IPS DF 6.9 (cell line): ENCODE measurements around the gene RDH14.

ENCODE experiments used
- DNase-seq: peaks from one replicate; pipeline ENCODE4 v3.0.0-alpha.2; 2013; ENCODE audit warnings: low read depth, low spot score
- H3K27ac ChIP-seq: one replicate; pipeline ENCODE4 v1.5.1; 2013; ENCODE audit warnings: low read length, control low read depth
- H3K27me3 ChIP-seq: 2 replicates; pipeline ENCODE4 v1.6.1; 2013; ENCODE audit warnings: mild to moderate bottlenecking, low read length; ENCODE audit not compliant: control insufficient read depth, insufficient read depth
- H3K36me3 ChIP-seq: 2 replicates; pipeline ENCODE4 v1.6.1; 2013; ENCODE audit warnings: low read length; ENCODE audit not compliant: control insufficient read depth, insufficient read depth
- H3K4me1 ChIP-seq: 2 replicates; pipeline ENCODE4 v1.6.1; 2013; ENCODE audit warnings: low read length; ENCODE audit not compliant: control insufficient read depth, insufficient read depth
- H3K4me3 ChIP-seq: 2 replicates; pipeline ENCODE4 v1.5.1; 2013; ENCODE audit warnings: mild to moderate bottlenecking, low read length
- H3K9me3 ChIP-seq: 2 replicates; pipeline ENCODE4 v1.6.1; 2013; ENCODE audit warnings: low read length, inconsistent platforms; ENCODE audit not compliant: control insufficient read depth, insufficient read depth
- WGBS: extraction: QIAGEN DNeasy Blood & Tissue Kit; methylation state at CpG from one replicate; pipeline ENCODE4 v1.1.7; 2013; ENCODE audit warnings: mixed read lengths, missing lambda C conversion rate; ENCODE audit not compliant: insufficient read length, insufficient coverage; 5-methylcytosine and 5-hydroxymethylcytosine counted together

RDH14 gene, protein sequence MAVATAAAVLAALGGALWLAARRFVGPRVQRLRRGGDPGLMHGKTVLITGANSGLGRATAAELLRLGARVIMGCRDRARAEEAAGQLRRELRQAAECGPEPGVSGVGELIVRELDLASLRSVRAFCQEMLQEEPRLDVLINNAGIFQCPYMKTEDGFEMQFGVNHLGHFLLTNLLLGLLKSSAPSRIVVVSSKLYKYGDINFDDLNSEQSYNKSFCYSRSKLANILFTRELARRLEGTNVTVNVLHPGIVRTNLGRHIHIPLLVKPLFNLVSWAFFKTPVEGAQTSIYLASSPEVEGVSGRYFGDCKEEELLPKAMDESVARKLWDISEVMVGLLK

DNA sequence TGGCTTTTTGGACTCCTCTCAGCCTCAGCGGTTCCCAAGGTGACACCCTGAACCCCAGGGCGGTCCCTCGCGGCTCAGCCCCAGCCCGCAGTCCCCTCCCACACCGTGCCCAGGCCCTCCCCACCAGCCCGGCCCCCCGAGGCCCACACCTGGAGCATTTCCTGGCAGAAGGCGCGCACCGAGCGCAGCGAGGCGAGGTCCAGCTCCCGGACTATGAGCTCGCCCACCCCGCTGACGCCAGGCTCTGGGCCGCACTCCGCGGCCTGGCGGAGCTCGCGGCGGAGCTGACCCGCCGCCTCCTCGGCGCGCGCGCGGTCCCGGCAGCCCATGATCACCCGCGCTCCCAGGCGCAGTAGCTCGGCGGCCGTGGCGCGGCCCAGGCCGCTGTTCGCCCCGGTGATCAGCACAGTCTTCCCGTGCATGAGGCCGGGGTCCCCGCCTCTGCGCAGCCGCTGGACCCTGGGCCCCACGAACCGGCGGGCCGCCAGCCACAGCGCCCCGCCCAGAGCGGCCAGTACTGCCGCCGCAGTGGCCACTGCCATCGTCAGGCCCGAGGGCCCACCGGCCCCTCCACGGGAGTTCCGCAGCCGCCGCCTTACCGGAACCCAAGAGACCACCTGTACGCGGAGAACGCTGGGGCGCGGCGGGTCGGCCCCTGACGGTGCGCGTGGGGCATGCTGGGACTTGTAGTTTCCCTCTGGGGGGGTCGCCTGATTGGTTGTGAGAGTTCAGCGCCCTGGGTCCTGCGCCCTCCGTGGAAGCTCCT lies at the start of gene RDH14:
RDH14 (minus strand) TSS at position 623 of the 766 bp plus-strand sequence; CDS start at position 542, 81 bp downstream.
- Histone ChIP-seq H3K27me3 (no peaks in the 10 kb centered on the region), H3K4me1 (no peaks in the 10 kb centered on the region), H3K9me3 (no peaks in the 10 kb centered on the region), H3K36me3 (no peaks in the 10 kb centered on the region; the same call in 1 of the 2 replicates), H3K27ac (no peak within 1 kb of the TSS), H3K4me3 (peak within 1 kb of the TSS; percentile 89)
- no CpG with 5 or more reads among the region's 81 CpGs for WGBS
- peak; percentile 85 for DNase-seq

DNA sequence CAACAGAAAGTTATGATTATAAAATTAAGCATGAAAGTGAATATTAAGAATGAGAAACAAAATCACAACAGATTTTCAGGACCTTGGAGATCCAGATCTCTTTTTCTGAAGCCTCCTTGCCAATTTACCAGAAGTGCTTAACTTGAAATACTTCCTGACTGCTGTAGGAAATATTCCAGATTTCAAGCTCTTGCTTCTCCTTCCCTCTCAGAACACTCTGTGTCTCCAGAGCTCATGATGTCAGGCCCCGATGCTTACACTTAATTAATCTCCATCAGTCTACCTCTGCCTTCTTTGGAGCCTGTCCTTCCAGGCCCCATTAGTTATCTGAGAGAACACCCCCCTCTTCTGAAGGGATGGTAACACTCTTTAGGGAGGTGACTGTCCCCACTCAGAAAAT lies 49.6 kb upstream of the RDH14 start:
- Histone ChIP-seq H3K9me3 (no peaks in the 10 kb centered on the region), H3K4me1 (no peaks in the 10 kb centered on the region; the same call in 1 of the 2 replicates), H3K4me3 (no peak overlapping the region), H3K27me3 (no peaks in the 10 kb centered on the region), H3K27ac (no peak overlapping the region), H3K36me3 (no peaks in the 10 kb centered on the region)
- no peak for DNase-seq
- WGBS: no CpG with 5 or more reads among the region's 1 CpG

DNA sequence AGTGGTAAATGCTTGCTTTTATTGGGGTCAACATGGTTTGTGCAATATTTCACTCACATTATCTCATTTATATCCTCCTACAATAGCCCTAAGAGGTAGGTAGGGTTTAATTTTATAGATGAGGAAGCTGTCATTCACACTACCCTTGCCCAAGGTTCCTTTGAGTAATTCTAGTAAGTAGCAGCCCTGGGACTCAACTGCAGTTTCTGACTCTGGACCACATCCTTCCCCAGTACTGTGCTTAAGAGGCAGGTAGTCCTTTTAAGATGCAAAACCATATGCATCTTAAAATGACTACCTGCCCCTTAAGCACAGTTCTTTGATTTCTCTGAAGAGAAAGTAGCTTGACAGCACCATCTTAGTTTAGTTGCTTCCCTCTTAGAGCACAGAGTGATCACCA lies 44.7 kb upstream of the RDH14 start:
- DNase-seq: no peak
- Histone ChIP-seq H3K4me3 (no peak overlapping the region), H3K27me3 (no peaks in the 10 kb centered on the region), H3K36me3 (no peaks in the 10 kb centered on the region), H3K4me1 (no peaks in the 10 kb centered on the region; the same call in 1 of the 2 replicates), H3K9me3 (no peaks in the 10 kb centered on the region), H3K27ac (no peak overlapping the region)

DNA sequence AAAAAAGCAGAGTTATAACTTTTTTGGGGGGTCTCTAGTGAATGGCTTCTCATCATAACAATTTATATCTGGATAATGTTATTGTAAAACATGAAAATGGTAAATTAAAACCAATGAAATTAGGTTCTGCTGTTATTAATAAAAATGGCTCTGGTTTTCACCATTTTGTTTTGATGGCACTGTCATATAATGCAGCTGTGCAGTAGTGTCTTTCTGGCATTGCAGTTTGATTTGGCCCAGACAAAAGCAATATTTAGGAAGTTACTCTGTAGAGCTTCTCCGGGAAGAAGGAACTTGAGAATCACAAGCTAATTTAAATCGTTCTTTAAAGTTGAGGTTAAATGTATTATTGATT lies 44.1 kb upstream of the RDH14 start:
- WGBS: 100% methylated on average over 1 of the region's 2 CpGs
- Histone ChIP-seq H3K36me3 (no peaks in the 10 kb centered on the region), H3K27ac (no peak overlapping the region), H3K9me3 (no peaks in the 10 kb centered on the region), H3K4me1 (no peaks in the 10 kb centered on the region; the same call in 1 of the 2 replicates), H3K27me3 (no peaks in the 10 kb centered on the region), H3K4me3 (no peak overlapping the region)
- no peak for DNase-seq

DNA sequence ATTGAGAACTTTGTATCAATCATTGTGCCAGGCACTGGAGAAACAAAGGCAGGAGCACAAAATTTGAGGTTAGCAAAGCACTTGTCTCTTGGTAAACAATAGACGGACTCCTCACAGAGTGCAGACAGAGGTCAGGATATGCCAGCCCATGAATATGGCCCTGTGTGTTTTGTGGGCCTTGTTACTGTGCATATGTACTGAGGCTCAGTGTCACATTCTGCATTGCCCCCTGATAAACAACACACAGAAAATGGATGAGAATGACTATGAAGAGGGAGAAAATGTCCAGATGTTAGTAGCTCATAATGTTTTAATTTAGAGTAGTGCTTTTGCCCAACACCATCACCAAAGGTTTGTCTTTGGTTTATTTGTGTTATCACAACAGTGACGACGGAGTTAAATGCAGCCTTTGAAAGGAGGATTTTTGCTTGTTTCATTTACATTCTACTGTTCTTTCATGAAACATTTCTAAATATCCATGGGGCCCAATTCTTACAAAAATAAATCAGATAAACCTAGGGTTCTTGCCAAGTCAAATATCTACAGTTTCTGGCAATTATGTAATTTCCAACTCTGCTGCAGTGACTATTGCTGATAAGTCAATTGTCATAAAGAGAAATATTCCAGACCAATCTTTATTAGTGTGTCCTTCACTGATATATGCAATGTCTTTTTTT lies 43.5 kb upstream of the RDH14 start:
- DNase-seq: no peak
- no peaks in the 10 kb centered on the region; the same call in 1 of the 2 replicates for H3K4me1 ChIP-seq
- no peaks in the 10 kb centered on the region for H3K27me3 ChIP-seq
- no peak overlapping the region for H3K27ac ChIP-seq
- H3K4me3 ChIP-seq: no peak overlapping the region
- WGBS: no CpG with 5 or more reads among the region's 3 CpGs
- no peaks in the 10 kb centered on the region for H3K9me3 ChIP-seq
- H3K36me3 ChIP-seq: no peaks in the 10 kb centered on the region

DNA sequence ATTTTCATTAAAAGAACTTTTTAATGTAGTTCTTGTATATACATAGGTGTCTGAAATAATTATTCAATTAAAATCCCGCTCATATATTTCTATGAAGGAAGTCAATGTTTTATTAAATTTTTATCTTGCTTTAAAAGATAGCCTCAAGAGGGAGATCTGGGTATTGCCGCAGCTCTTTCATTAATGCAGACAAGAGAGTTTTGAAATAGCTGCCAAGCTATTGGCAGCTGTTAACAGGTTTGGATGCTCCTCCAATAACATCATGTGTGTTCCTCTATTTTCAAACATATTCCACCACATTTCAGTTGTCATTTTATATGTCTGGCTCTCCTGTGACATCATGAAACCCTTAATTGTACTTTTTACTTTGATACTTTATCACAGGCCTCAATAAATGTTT lies 41.8 kb upstream of the RDH14 start:
- no CpG with 5 or more reads among the region's 2 CpGs for WGBS
- Histone ChIP-seq H3K36me3 (no peaks in the 10 kb centered on the region), H3K4me1 (no peaks in the 10 kb centered on the region), H3K27me3 (no peaks in the 10 kb centered on the region), H3K9me3 (no peaks in the 10 kb centered on the region), H3K4me3 (no peak overlapping the region), H3K27ac (no peak overlapping the region)
- no peak for DNase-seq

DNA sequence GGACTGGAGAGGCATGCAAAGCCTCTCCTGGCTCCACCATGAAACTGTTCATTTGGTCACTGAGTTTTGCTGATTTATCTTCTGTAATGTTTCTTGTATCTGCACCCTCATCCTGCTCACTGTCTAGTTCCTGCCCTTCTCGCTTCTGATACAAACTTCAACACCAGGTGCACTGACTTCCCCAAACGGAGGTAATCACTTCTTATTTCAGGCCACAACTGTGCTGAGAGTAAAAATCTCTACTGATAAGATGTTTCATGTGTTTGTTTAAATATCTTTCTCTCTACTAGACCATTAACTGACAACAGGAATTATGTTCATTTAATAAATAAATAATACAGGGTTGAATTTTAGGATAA lies 39.8 kb upstream of the RDH14 start:
- no CpG with 5 or more reads among the region's 2 CpGs for WGBS
- H3K4me3 ChIP-seq: no peak overlapping the region
- H3K27ac ChIP-seq: no peak overlapping the region

DNA sequence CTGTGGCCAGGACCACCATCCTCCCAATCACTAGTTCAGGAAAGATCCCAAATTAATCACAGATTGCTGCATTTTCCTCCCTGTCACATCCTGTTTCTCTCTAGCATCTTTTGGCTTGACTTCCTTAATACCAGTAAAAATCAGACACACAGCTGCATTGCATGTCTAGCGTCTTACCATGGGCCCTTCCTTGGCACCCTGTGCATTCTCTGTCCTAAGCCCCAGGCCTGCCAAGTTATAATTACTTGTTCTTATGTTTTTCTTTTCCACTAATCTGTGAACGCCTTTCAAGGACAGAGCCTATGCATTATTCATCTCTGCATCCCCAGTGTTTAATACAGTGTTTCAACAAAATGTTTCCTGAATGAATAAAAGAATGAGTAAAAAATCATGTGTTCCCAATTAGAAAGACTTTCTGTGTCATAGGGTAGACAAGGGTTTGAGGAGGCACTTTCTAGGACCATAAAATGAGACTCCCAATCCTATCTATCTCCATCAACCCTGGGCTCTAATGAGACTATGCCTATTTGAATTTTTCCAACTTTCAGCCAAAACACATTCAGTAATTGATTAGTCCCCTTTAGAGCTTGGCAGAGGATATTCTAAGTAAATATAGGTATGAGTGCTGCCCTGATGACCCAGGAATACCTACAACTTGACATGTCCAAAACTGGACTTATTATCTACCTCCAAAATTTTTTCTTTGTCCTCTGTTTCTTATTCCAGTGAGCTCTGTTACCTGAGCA lies 39.2 kb upstream of the RDH14 start:
- no peaks in the 10 kb centered on the region for H3K36me3 ChIP-seq
- no peaks in the 10 kb centered on the region for H3K9me3 ChIP-seq
- no peak overlapping the region for H3K27ac ChIP-seq
- WGBS: no CpG with 5 or more reads among the region's 2 CpGs
- no peaks in the 10 kb centered on the region for H3K27me3 ChIP-seq
- no peak for DNase-seq
- no peaks in the 10 kb centered on the region for H3K4me1 ChIP-seq
- no peak overlapping the region for H3K4me3 ChIP-seq

More for the DNA sequence above, 39.8 kb upstream of the RDH14 start:
- H3K36me3 ChIP-seq: no peaks in the 10 kb centered on the region
- H3K27me3 ChIP-seq: no peaks in the 10 kb centered on the region
- no peaks in the 10 kb centered on the region for H3K4me1 ChIP-seq
- H3K9me3 ChIP-seq: no peaks in the 10 kb centered on the region
- no peak for DNase-seq

DNA sequence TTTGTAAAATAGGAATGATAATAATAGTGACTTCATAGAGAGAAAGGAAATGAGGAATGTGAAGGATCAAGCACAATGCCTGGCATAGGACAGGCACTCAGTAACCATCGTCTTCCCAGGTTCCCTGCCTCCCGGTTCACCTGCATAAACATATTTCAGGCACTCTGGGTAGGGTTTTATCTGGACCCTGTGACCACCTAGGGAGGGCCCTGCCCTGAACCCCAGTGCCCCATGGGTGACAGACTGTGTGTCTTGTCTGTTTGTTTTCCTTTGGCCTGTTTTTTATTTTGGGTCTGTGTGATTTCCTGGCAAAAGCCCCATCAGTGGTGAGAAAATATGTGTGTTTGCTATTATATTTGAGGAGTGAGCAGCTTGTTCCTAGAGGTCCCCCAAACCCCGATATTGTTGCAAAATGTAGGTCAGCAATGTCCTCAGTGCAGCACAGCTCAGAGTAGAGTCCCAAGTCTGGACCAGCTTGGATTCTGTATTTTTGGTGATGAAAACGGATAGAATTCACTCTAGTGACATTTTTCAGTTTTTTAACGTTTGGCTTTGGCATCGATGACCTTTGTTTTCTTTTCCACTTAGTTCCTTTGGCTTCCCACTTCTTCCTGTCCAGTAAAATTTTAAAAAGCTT lies 38.5 kb upstream of the RDH14 start:
- H3K27me3 ChIP-seq: no peaks in the 10 kb centered on the region
- no peaks in the 10 kb centered on the region for H3K36me3 ChIP-seq
- no peak overlapping the region for H3K27ac ChIP-seq
- H3K9me3 ChIP-seq: no peaks in the 10 kb centered on the region
- no peaks in the 10 kb centered on the region for H3K4me1 ChIP-seq
- no CpG with 5 or more reads among the region's 6 CpGs for WGBS
- DNase-seq: no peak
- H3K4me3 ChIP-seq: no peak overlapping the region

DNA sequence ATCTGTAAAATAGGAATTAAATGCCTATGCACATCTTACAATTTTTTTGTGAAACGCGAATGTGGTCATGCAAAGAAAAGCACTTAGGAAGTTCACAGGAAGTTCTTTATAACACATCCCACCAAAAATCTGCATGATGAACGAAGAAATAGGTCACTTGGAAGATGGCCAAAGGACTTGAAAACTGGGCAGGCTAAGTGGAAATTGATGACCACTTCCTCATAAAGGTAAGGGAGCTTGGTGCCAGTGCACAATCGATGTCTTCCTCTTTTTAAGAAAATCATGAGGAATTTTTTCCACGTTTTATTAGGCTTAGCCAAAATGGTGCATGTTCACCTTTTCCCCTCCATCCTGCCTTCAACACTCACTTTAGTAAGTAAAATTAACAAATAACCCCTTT lies 37.2 kb upstream of the RDH14 start:
- H3K9me3 ChIP-seq: no peaks in the 10 kb centered on the region
- H3K27me3 ChIP-seq: no peaks in the 10 kb centered on the region
- DNase-seq: no peak
- H3K36me3 ChIP-seq: no peaks in the 10 kb centered on the region
- no peaks in the 10 kb centered on the region for H3K4me1 ChIP-seq
- no peak overlapping the region for H3K27ac ChIP-seq
- no peak overlapping the region for H3K4me3 ChIP-seq
- WGBS: no CpG with 5 or more reads among the region's 5 CpGs
